Choroid plexus epithelial cell (primary cell): ENCODE results near the gene ALDH3B2.
A peak's percentile ranks its signal among the peaks of the same experiment; 100 is the strongest.

Source experiments
- DNase-seq: peaks from one replicate; pipeline ENCODE4 v3.0.0-alpha.2; 2010; ENCODE audit warnings: low read depth
- H3K4me3 ChIP-seq: 2 replicates; pipeline ENCODE4 v1.5.1; 2011; ENCODE audit warnings: low read depth, mild to moderate bottlenecking, control low read depth, low read length, moderate library complexity
- TF ChIP-seq, protein P1 (sequence below): conservative IDR thresholded peaks from 2 replicates; pipeline ENCODE4 v1.5.1; 2011; ENCODE audit warnings: low read depth, mild to moderate bottlenecking, control low read depth, inconsistent platforms, low read length, moderate library complexity

Gene ALDH3B2

DNA sequence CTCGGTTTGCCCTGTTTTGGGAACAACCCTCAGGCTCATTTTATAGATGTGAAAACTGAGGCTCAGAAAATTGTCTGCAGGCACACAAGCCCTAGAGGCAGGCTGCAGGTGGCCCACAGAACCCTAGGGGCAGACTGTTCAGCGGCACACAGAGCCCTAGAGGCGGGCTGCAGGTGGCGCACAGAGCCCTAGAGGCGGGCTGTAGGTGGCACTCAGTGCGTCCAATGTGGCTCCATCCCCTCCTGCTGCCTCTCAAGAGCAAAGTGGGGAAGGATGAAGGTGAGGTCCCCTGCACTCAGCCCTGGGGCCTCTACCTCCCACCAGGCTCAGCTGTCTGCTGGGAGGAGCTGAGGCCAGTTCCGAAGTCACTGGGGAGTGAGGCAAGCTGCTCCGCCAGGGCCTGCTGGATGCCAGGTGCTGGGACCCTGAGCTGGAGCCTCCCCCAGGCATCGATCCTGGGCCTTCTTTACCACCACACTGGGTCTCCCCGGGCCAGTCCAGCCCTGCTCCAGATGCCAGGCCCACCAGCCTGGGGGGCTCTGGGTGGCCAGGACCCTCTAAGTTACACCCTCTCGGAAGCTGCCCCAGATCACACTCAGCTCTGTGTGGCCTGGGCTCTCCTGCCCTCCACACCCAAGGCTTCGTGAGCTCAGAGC lies 26.2 kb downstream of the ALDH3B2 start:
- H3K4me3 ChIP-seq, result no peak overlapping the region
- DNase-seq, result no peak
- TF ChIP-seq, protein P1, sequence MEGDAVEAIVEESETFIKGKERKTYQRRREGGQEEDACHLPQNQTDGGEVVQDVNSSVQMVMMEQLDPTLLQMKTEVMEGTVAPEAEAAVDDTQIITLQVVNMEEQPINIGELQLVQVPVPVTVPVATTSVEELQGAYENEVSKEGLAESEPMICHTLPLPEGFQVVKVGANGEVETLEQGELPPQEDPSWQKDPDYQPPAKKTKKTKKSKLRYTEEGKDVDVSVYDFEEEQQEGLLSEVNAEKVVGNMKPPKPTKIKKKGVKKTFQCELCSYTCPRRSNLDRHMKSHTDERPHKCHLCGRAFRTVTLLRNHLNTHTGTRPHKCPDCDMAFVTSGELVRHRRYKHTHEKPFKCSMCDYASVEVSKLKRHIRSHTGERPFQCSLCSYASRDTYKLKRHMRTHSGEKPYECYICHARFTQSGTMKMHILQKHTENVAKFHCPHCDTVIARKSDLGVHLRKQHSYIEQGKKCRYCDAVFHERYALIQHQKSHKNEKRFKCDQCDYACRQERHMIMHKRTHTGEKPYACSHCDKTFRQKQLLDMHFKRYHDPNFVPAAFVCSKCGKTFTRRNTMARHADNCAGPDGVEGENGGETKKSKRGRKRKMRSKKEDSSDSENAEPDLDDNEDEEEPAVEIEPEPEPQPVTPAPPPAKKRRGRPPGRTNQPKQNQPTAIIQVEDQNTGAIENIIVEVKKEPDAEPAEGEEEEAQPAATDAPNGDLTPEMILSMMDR, result peak; percentile 18

DNA sequence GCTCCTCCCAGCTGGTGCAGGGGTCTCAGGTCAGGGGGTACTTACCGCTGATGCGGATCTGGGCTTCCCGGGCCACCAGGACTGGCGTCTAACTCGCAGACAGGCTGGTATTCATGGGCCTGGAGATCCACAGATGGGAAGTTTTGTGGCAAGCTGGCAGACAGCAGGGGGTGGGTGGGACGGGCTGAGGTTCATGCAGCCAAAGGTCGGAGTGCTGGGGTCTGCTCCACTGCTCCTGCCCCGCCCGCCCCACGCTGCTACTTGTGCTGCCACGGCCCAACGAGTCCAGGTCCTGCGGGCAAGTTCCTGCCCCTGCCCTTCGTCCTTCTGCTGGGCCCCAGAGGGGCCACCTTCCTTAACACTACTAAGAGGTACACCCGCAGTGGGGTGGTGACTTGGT lies 27.0 kb downstream of the ALDH3B2 start:
- no peak overlapping the region for H3K4me3 ChIP-seq
- DNase-seq, result no peak
- TF ChIP-seq, protein P1, result no peak

DNA sequence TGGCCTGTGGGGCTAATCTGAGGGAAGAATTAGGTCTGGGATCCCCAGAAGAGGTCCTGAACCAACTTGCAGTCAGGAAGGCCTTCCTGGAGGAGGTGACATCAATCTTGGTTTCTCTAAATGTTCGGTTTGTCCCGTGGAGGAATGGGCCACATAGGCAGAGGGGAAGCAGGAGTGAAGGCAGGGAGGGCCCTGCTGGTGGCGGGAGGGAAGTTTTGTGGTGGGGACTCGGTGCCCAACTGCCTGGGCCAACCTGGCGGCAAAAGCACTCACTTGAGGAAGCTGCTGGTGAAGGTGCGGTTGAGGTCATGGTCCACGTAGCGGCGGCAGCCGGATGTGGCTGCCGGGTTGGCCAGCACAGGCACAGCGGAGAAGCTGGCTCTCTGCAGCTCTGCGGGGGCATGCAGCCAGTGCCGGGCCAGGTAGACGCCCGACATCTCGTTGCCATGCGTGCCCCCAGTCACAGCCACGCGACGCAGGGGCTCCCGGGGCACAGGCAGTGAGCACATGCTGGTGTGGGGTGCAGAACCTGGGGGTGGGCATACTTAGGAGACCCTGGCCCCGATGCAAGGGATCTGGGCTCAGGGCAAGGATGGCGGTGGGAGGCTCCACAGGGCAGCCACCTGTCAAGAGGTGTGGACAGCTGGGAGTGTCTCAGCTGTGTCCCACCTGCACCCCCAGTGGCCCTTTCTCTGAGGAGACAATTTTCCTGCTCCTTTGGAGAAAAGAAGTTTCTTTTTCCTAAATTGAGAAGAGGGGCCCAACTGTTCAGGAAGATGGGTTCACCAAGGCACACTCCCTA lies 27.7 kb downstream of the ALDH3B2 start:
- no peak overlapping the region for H3K4me3 ChIP-seq
- TF ChIP-seq, protein P1, result no peak
- DNase-seq, result no peak

DNA sequence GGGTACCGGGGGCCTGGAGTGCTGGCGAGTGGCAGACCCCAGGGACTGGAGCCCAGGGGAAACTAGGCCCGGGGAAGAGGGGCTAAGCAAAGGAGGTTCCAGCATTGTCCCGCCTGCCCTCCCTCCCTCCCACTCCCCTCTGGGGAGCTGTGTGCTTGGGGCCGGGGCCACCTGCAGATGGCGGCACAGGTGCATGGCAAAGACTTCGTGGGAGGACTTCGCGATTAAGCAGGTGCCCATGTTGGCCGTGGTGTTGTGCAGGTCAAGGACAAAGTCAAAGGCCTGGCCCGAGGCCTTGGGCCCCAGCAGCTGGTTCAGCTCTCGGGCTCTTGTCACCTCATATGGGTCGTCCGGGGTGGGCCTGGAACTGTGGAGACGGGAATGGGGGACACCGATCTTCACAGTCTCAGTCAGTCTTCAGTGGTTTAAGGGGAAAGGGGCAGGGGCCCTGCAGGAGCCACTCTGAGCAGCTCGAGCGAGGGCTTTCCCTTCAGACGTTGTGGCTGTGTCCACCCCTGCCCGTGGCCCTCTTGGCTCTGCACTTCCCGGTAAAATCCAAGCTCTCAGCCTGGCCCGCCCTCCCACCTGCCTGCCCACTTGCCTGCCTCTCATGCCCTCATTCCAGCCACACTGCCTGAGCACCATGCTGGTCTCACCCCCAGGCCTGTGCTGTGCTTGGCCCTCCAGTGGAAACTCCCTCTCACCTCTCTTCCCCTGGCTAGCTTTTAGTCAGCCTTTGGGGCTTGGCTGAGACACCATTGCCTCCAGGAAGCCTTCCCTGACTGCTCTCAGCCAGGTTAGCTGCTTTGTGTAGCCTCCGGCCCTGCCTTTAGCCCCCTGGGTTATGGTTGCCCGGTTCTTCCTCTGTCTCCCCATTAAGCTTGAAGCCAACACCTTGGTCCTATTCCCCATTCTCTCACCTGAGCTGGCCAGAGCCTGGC lies 28.6 kb downstream of the ALDH3B2 start:
- TF ChIP-seq, protein P1, result no peak
- H3K4me3 ChIP-seq, result no peak overlapping the region
- DNase-seq, result no peak

DNA sequence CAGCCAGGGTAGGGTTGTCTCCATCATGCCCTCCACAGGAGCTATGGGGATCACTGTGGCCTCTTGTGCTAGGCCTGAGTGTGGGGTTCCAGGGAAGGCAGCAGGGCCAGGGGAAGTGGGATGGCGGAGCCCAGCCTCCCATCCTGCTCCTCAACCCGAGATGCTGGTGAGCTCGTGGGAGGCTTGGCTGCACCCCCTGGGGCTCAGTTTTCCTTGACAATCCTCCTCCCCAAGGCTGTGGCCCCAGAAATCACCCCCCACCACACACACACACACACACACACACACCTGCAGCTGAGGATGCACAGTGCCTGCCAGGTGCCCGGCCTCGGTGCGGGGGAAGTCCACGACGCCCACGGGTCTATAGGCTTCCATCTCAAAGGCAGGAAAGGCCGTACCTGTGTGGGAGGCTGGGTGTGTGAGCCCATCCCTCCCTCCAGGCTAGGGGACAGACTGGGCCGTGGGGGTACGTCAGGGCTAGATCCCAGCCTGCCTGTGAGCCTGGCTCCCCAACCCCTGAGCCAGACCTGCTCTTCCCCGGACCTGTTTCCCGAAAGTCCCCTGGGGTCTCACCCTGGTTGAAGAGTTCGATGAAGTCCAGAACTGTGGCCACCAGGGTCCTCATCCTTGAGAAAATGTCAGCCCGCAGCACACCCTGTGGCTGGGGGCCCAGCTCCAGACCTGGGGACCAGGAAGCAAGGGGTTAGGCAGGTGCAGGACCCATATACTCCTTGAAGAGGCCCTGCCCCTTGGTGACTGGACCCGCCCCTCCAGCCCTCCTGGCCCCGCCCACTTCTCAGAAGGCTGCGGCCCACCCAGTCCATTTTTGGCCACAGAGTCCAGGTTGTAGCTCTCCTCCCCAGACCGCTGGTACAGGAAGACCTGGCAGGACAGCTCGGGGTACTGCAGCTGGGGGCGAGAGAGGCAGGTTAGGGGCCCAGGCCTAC lies 29.7 kb downstream of the ALDH3B2 start:
- DNase-seq, result no peak
- TF ChIP-seq, protein P1, result no peak
- H3K4me3 ChIP-seq, result no peak overlapping the region

DNA sequence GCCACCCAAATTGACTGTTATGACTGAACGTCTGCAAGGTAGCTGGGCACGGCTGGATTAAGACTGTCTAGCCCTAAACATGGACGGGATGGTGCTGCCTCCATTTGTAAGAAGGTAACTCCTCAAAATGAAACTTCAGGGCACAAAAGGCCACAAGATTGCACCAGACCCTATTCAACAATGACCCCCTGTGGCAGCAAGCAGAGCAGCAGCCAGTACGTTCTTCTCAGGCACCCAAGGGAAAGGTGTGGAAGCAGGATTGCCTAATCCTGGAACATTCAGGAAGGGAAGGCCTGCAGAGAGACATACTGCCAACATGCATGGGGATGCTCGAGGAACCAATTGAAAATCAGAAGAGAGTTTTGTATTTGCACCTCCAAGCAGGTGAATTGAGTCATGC lies 30.4 kb downstream of the ALDH3B2 start:
- H3K4me3 ChIP-seq, result no peak overlapping the region
- TF ChIP-seq, protein P1, result peak; percentile 45
- DNase-seq, result peak; percentile 24
